IPS-20b (cell line): ENCODE data around the gene GPD2.

Experiments
- H3K27ac ChIP-seq: one replicate; pipeline ENCODE4 v1.5.1; 2013; ENCODE audit warnings: low read length
- H3K27me3 ChIP-seq: 2 replicates; pipeline ENCODE4 v1.6.1; 2013; ENCODE audit warnings: mild to moderate bottlenecking, low read length, inconsistent platforms; ENCODE audit not compliant: insufficient read depth
- H3K36me3 ChIP-seq: 2 replicates; pipeline ENCODE4 v1.6.1; 2013; ENCODE audit warnings: low read depth, mild to moderate bottlenecking, inconsistent platforms, low read length, moderate library complexity; ENCODE audit not compliant: insufficient read depth
- H3K4me1 ChIP-seq: 2 replicates; pipeline ENCODE4 v1.6.1; 2013; ENCODE audit warnings: mild to moderate bottlenecking, control low read depth, inconsistent platforms, low read length, moderate library complexity; ENCODE audit not compliant: insufficient read depth
- H3K4me3 ChIP-seq: 2 replicates; pipeline ENCODE4 v1.5.1; 2013; ENCODE audit warnings: mild to moderate bottlenecking, low read length, inconsistent platforms
- H3K9ac ChIP-seq: 2 replicates; pipeline ENCODE4 v1.6.1; 2013; ENCODE audit warnings: low read depth, mild to moderate bottlenecking, inconsistent platforms, low read length, moderate library complexity
- H3K9me3 ChIP-seq: 2 replicates; pipeline ENCODE4 v1.6.1; 2013; ENCODE audit warnings: mild to moderate bottlenecking, low read depth, low read length, inconsistent platforms; ENCODE audit not compliant: insufficient read depth

The GPD2 gene

DNA sequence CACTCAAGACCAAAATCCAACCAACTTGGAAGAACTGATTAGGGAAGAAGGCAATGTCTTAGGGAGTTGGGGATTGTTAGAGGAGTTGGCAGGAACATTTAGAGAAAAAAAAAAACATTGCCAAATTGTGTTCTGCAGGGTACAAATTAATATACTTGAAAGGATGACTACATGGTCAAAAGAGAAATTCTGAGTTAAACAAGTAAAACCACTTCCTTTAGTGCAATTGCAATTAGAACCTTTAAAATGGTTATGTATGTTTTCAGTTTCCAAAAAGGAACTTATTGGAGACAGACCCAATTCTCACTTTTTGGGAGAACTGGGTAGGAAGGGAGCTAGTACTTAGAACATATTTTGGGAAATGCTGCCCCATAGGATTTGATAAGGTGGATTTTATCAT lies 137.9 kb downstream of the GPD2 start:
- no peak overlapping the region for H3K4me3 ChIP-seq
- no peak overlapping the region for H3K27ac ChIP-seq
- H3K9ac ChIP-seq: no peak overlapping the region
- no peaks in the 10 kb centered on the region for H3K27me3 ChIP-seq
- H3K36me3 ChIP-seq: peaks cover 7% of the 10 kb centered on the region
- H3K4me1 ChIP-seq: peaks cover 7% of the 10 kb centered on the region
- H3K9me3 ChIP-seq: no peaks in the 10 kb centered on the region

DNA sequence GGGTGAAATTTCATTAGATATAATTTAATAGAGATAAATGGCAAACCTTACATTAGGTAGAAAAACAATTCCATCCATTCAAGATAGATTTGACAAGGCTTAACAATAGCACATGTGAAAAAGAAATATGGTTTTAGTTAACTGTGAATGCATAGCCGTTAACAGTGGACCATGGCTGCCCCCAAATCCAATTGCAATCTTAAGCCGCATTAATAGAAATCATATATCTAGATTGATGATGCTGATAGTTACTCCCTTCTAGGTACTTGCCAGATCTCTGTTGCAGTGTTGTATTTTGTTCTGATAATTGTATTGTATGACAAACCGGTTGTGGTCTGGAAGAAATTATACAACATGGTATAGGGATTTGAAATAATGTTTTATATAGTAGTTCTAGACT lies 139.8 kb downstream of the GPD2 start:
- Histone ChIP-seq H3K4me1 (no peaks in the 10 kb centered on the region), H3K27ac (no peak overlapping the region), H3K4me3 (no peak overlapping the region), H3K36me3 (peaks cover 7% of the 10 kb centered on the region), H3K27me3 (no peaks in the 10 kb centered on the region), H3K9ac (no peak overlapping the region), H3K9me3 (no peaks in the 10 kb centered on the region)

DNA sequence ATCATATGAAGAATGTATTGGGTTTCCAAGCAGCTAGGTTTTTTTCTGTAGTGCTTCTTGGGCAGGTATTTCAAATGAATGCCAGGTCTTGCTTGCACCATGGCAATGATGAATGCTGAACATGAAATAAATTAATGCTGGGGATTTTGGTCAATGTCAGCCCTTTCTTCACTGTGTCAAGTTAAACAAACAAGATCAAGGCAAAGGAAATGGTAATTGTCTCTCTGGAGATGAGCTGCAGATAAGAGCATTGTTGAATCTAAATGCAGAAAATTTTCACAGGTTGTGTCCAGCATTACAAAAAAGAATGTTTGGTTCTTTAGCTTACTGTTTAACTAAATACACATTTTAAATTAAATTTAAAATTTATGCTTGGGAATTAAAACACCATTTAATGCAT lies 144.3 kb downstream of the GPD2 start:
- H3K4me1 ChIP-seq: peaks cover 6% of the 10 kb centered on the region; the same call in 1 of the 2 replicates
- H3K27me3 ChIP-seq: no peaks in the 10 kb centered on the region
- no peak overlapping the region for H3K9ac ChIP-seq
- no peaks in the 10 kb centered on the region for H3K9me3 ChIP-seq
- H3K36me3 ChIP-seq: no peaks in the 10 kb centered on the region
- no peak overlapping the region for H3K4me3 ChIP-seq
- H3K27ac ChIP-seq: no peak overlapping the region

GRCh38 chr2:156581280-156581679 lies 145.1 kb downstream of the GPD2 start:
- H3K27ac ChIP-seq: no peak overlapping the region
- no peaks in the 10 kb centered on the region for H3K36me3 ChIP-seq
- no peak overlapping the region for H3K4me3 ChIP-seq
- peaks cover 6% of the 10 kb centered on the region; the same call in 1 of the 2 replicates for H3K4me1 ChIP-seq
- no peaks in the 10 kb centered on the region for H3K9me3 ChIP-seq
- no peaks in the 10 kb centered on the region for H3K27me3 ChIP-seq
- H3K9ac ChIP-seq: no peak overlapping the region

- H3K9ac ChIP-seq: no peak overlapping the region
- H3K4me1 ChIP-seq: peaks cover 11% of the 10 kb centered on the region; the same call in 1 of the 2 replicates
- H3K27me3 ChIP-seq: no peaks in the 10 kb centered on the region
- H3K9me3 ChIP-seq: no peaks in the 10 kb centered on the region
- no peak overlapping the region for H3K27ac ChIP-seq
- no peaks in the 10 kb centered on the region for H3K36me3 ChIP-seq
- H3K4me3 ChIP-seq: no peak overlapping the region
These were observed 149.3 kb downstream of the GPD2 start for GRCh38 chr2:156585457-156585856.

DNA sequence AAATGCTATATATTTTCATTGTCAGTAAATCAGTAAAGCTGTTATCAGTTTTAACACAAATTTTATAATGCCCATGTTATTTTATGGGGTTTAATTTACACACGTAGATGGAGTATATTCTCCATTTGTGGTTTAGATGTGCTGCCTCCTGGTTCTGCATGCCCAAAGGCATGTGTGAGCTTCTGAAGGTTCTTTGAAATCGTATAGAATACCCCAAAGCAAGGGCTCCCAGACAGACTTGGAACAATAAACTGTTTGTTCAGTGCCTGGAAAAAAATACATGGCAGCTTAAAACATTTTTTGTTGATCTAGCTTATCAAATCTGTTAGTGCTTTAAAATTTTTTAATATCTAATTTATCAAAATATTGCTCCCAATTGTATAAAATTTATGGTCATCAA lies 150.4 kb downstream of the GPD2 start:
- H3K9ac ChIP-seq: no peak overlapping the region
- H3K4me1 ChIP-seq: peaks cover 12% of the 10 kb centered on the region; the same call in 1 of the 2 replicates
- H3K27me3 ChIP-seq: no peaks in the 10 kb centered on the region
- H3K9me3 ChIP-seq: no peaks in the 10 kb centered on the region
- no peak overlapping the region for H3K27ac ChIP-seq
- no peaks in the 10 kb centered on the region for H3K36me3 ChIP-seq
- H3K4me3 ChIP-seq: no peak overlapping the region

DNA sequence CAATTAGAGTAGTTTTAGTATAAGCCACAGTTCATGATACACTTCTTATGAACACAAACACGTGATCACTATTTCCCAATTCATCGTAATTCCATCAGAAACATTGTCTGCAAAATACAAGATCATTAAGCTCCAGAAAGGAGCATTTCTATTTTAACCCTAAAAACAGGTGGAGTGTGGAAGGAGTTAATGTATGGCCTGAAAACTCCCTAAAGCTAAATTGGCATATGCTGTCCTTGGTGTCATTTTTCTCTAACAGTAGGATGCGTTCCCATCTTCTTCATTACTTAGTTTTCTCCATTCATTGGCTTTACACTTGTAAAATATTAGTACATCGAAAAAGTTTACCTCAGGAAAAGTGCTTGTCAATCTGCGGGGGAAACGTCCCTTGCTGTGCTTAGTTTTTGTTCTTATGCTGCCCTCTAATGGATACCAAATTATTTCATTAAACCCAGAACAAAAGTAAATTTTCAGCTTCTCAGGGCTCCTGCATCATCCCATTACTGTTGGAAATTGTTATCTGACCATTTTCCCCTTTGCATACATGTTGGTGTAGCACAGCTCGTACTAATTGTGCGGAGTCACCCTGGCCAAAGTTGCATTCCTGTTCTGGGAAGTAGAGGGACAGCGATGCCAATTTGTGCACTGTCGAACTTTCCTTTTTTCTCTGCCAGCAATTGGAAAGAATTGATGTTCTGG lies 153.4 kb downstream of the GPD2 start:
- H3K36me3 ChIP-seq: no peaks in the 10 kb centered on the region
- no peak overlapping the region for H3K27ac ChIP-seq
- H3K4me3 ChIP-seq: no peak overlapping the region
- H3K9ac ChIP-seq: no peak overlapping the region
- peaks cover 33% of the 10 kb centered on the region for H3K4me1 ChIP-seq
- no peaks in the 10 kb centered on the region for H3K27me3 ChIP-seq
- H3K9me3 ChIP-seq: no peaks in the 10 kb centered on the region

DNA sequence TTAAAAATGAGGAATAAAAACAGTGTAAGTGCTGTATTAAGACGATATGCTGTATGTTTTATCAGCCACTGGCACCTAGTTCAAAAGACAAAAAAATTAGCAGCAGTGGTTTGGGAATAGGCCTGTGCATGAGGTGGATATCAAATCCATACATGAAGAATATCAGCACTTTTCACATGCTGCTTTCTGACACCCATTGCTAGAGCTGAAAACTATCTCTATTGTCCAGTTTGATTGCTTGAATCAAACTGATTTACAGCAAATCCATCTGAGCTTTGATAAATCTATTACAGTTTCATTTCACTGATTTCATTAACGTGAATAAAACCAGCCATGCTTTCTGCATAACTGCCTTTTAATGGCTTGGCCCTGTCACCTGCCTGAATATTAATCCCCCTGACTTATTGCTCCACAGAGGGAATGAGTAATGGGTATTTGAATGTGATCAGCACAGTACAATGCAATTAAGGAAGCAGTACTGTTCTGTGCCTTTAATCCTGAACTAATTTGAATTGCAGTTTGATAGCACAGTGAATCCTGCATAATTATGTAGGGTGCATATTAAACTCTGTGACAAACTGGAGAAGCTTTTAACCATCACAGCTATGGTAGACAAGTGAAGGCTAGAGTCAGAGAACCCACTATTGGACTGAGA lies 154.0 kb downstream of the GPD2 start:
- no peak overlapping the region for H3K27ac ChIP-seq
- no peaks in the 10 kb centered on the region for H3K27me3 ChIP-seq
- H3K4me1 ChIP-seq: peaks cover 29% of the 10 kb centered on the region
- no peaks in the 10 kb centered on the region for H3K9me3 ChIP-seq
- no peaks in the 10 kb centered on the region for H3K36me3 ChIP-seq
- no peak overlapping the region for H3K9ac ChIP-seq
- H3K4me3 ChIP-seq: no peak overlapping the region

GRCh38 chr2:156592809-156593593 lies 156.8 kb downstream of the GPD2 start:
- Histone ChIP-seq H3K36me3 (no peaks in the 10 kb centered on the region), H3K27me3 (no peaks in the 10 kb centered on the region), H3K27ac (peak overlapping the region; percentile 76), H3K9ac (peak overlapping the region; percentile 6; the same call in 1 of the 2 replicates), H3K4me1 (peaks cover 29% of the 10 kb centered on the region), H3K4me3 (peak overlapping the region; percentile 29), H3K9me3 (no peaks in the 10 kb centered on the region)

GRCh38 chr2:156593594-156593921 lies 157.4 kb downstream of the GPD2 start:
- peak overlapping the region; percentile 6; the same call in 1 of the 2 replicates for H3K9ac ChIP-seq
- H3K36me3 ChIP-seq: no peaks in the 10 kb centered on the region
- H3K27me3 ChIP-seq: no peaks in the 10 kb centered on the region
- H3K4me3 ChIP-seq: peak overlapping the region; percentile 29; the same call in 1 of the 2 replicates
- H3K9me3 ChIP-seq: no peaks in the 10 kb centered on the region
- H3K4me1 ChIP-seq: peaks cover 29% of the 10 kb centered on the region
- H3K27ac ChIP-seq: peak overlapping the region; percentile 76

- Histone ChIP-seq H3K27me3 (no peaks in the 10 kb centered on the region), H3K36me3 (no peaks in the 10 kb centered on the region), H3K27ac (no peak overlapping the region), H3K9ac (no peak overlapping the region), H3K4me1 (peaks cover 10% of the 10 kb centered on the region), H3K9me3 (no peaks in the 10 kb centered on the region), H3K4me3 (no peak overlapping the region)
These were observed 162.4 kb downstream of the GPD2 start for GRCh38 chr2:156598563-156598962.
